Ammon's horn (tissue), 1 donor: Measurements from ENCODE around the gene CPNE6.
"Not testable (repeated sequence)": the region's sequence is repeated elsewhere in the genome, so short reads cannot be mapped to it uniquely, and the experiment has no call there.

Experiments used
- DNase-seq: peaks from one replicate; pipeline ENCODE4 v3.0.0-alpha.2; 2016; ENCODE audit warnings: low spot score

Gene CPNE6

GRCh38 chr14:24071144-24071697, at the start of gene CPNE6:
TSS of gene CPNE6 (plus strand) at chr14:24071562. CDS start at chr14:24072937, 1,375 bp downstream.
- DNase-seq, result peak; percentile 62

- not testable (repeated sequence) for DNase-seq
Measured at GRCh38 chr14:24024939-24025418, 46.4 kb upstream of the CPNE6 start.

GRCh38 chr14:24029687-24030086, 41.7 kb upstream of the CPNE6 start:
- not testable (repeated sequence) for DNase-seq

DNA sequence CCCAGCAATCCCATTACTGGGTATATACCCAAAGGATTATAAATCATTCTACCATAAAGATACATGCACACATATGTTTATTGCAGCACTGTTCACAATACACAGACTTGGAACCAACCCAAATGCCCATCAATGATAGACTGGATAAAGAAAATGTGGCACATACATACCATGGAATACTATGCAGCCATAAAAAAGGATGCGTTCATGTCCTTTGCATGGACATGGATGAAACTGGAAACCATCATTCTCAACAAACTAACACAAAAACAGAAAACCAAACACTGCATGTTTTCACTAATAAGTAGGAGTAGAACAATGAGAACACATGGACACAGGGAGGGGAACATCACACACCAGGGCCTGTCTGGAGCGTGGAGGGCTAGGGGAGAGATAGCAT, 40.0 kb upstream of the CPNE6 start:
- not testable (repeated sequence) for DNase-seq

- DNase-seq, result no peak
Measured at GRCh38 chr14:24032727-24033418, 38.5 kb upstream of the CPNE6 start.

DNA sequence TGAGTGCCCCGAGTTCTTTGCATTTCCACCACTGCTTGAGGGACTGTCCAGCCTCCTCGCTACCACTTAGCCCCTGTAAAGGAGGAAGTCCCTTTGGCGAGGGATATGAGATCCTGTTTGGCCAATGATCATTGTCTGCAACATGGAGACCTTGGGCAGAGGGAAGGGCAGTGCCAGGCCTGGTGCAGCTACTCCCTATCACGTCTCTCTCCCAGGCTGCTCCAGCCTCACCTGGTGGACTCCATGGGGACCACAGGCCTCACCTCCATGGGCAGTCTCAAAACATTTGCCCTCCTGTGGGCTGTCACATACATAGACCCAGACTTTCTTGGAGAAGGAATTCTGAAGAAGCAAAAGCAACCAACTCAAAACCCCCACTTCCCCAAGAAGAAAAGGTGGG, 35.6 kb upstream of the CPNE6 start:
- not testable (repeated sequence) for DNase-seq

DNA sequence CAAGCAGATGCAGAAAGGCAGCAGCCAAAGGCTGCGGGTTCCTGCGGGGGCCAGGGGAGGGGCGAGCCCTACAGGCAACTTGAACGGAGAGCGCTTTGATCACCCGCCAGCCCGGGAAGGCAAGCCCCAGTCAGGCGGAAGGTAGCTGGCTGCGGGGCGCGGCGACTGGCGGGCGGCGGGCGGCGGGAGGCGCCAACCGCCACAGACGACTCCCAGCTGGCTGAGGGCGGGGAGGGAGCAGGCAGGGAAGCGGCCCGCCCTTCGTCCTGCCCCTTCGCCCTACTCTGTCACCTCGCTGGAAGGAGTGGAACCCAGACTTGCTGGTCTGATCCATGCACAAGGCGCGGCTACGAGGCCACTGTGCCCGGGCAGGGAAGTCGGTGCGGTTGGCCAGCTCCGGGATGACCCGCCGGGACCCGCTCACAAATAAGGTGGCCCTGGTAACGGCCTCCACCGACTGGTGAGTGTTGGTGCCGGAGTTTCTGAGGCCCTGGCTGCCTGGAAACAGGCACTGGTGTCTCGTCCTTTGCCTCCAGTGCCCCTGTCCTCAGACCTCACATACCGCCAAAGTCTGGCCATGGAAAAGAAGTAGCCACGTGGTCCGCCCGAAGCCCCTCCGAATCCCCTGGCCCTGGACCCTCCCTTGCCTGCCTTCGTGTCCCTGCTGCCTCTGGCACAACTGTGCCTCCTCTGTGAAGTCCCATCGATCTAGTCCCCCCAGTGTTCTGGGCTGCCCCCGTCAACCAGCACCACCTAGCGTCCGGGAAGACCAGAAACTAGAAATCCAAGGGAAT, 35.0 kb upstream of the CPNE6 start:
- peak; percentile 86 for DNase-seq

- not testable (repeated sequence) for DNase-seq
Measured at GRCh38 chr14:24036963-24037657, 34.3 kb upstream of the CPNE6 start.

GRCh38 chr14:24037658-24038037, 33.7 kb upstream of the CPNE6 start:
- no peak for DNase-seq

GRCh38 chr14:24038686-24039085, 32.7 kb upstream of the CPNE6 start:
- no peak for DNase-seq

DNA sequence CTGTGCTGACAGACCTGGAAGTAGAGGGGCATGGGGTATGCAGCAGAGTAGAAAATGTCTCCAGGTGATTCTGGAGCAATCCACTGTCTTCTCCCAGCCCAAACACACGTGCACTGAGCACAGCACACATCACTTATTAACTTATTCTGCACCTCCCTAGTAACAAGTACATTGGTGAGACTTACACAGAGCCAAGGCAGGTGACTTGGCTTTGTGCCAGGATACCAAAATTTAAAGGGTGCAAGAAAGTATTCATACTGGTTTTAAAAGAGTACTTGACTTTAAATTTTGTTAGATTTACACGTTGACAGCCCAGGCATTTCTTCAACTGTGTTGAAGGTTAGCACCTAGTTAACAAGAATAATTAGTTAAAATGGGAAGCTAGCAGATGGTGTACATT, 30.7 kb upstream of the CPNE6 start:
- DNase-seq, result no peak

GRCh38 chr14:24042746-24043145, 28.6 kb upstream of the CPNE6 start:
- DNase-seq, result no peak

DNA sequence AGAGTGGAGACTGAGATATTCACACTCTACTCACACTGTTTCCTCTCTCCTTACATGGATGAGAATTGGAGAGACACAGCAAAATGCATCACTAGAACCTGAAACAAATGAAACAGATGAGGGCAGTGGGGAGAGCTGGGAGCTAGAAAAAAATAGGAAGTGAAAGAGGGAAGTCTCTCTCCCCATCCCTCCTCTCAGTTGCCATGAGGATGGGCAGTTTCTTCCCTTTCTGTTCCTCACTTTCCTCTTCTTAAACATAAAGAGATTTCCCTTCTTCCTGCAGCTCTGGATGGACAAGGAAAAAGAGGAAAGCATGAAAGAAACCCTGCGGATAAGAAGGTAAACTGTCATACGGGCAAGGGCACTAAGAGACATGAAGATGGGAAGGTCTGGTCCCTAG, 22.4 kb upstream of the CPNE6 start:
- peak; percentile 3 for DNase-seq

DNA sequence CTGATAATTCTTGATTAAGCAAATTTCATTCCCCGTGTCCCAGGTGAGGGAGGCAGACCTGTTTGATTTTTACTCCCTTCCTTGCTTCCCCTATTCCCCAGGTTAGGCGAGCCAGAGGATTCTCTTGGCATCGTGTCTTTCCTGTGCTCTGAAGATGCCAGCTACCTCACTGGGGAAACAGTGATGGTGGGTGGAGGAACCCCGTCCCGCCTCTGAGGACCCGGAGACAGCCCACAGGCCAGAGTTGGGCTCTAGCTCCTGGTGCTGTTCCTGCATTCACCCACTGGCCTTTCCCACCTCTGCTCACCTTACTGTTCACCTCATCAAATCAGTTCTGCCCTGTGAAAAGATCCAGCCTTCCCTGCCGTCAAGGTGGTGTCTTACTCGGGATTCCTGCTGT, 20.6 kb upstream of the CPNE6 start:
- DNase-seq, result not testable (repeated sequence)

GRCh38 chr14:24051176-24051788, 20.1 kb upstream of the CPNE6 start:
- no peak for DNase-seq

DNA sequence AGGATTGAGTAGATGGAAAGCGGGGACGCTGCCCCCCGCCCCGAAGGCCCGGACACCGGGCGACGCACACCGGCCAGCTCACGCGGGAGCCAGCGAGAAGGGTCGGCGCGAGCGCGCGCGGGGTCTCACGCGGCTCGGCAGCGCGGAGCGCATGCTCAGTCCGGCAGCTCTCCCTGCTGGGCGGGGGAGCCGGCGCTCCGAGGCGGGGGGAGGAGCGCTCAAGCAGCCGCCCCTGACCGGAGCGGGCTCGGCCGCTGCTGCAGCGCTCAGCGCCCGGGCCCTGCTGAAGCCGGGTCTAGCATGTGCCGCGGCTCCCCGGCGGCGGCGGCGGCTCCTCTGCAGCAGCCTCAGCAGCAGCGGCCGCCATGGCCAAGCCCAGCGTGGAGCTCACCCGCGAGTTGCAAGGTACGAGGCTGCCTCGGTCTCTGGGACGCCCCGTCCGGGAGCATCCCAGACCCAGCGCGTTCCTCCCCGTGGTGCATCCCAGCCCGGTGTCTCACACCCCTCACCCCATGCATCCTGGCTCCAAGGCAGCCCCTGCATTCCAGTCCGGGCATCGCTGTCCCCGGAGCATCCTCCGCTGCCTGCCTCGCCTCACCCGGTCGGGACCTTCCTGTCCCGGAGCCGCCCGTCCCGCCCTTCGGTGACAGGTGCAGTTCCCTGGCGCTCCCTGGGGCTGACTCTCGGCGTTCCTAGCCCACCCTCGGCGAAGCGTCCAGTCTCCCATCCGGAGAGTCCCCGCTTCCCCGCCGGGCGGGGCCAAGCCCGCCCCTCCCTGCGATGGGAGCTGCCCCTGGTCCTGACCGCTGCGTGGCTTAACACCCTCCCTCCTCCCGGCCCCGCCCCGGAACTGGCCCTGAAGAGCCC, 19.3 kb upstream of the CPNE6 start, which contains the start of gene CARMIL3:
TSS of gene CARMIL3 (plus strand) at position 221 of the 867 bp plus-strand sequence. CDS start at position 366, 145 bp downstream.
- peak; percentile 83 for DNase-seq

- no peak for DNase-seq
Measured at GRCh38 chr14:24052656-24053547, 18.5 kb upstream of the CPNE6 start.

GRCh38 chr14:24053548-24054323, 17.6 kb upstream of the CPNE6 start:
- DNase-seq, result no peak

DNA sequence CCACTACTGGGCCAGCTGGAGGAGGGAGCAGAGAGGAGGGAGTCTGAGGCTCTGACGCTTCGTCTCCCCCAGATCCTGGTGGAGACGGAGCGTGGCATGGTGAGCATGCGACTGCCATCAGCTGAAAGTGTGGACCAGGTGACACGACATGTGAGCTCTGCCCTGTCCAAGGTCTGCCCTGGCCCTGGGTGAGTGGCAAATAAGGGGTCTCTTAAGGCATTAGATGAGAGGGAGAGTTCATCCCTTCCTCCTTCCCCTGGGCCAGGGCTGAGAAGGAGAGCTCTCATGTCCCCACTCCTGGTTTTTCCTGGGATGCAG, 17.1 kb upstream of the CPNE6 start:
- DNase-seq, result no peak
